DOHH2 (cell line): ENCODE results near the gene LZTR1.

Experiments used
- CTCF ChIP-seq: fragments of 200-600 bp; sonication (generic); IDR thresholded peaks from one replicate; pipeline ENCODE4 v1.5.1; 2014; ENCODE audit warnings: antibody characterized with exemption, mild to moderate bottlenecking, low read depth, low read length; ENCODE audit not compliant: poor library complexity, severe bottlenecking
- EZH2phosphoT487 ChIP-seq: fragments of 200-600 bp; sonication (generic); IDR thresholded peaks from 2 replicates; pipeline ENCODE4 v1.6.1; 2017; ENCODE audit warnings: borderline replicate concordance, mild to moderate bottlenecking, antibody characterized with exemption, low read length, moderate library complexity, mixed read lengths

GRCh38 chr22:20953668-20954500 is 28.2 kb upstream of the LZTR1 start:
- TF ChIP-seq EZH2phosphoT487 (no peak), CTCF (no peak)
